ENCODE data around the gene DOK7.

DOK7 gene

DNA sequence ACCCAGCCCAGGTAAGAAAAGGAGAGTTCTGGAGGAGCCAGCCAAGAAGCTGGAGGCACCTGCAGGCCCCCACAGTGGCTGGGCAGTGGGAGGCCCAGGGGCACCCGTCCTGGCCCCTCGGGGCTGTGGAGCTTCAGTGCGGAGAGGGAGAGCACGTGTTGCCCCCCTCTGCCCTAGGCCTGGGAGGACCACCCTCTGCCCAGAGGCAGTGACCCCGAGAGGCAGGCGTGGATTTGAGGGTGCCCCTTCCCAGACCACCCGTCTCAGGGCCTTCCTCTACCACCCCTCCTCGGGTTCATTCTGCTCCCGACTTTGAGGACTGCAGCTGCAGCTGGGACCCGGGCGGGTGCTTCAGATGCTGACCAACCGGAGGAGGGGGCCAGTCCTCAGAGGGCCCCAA is 33.5 kb upstream of the DOK7 start:
- no peak for DNase-seq

DNA sequence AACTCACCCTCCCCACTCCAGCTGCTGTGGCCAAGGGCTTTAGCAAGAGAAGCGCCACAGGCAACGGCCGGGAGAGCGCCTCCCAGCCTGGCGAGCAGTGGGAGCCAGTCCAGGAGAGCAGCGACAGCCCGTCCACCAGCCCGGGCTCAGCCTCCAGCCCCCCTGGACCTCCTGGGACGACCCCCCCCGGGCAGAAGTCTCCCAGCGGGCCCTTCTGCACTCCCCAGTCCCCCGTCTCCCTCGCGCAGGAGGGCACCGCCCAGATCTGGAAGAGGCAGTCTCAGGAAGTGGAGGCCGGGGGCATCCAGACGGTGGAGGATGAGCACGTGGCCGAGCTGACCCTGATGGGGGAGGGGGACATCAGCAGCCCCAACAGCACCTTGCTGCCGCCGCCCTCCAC is 32.6 kb upstream of the DOK7 start:
- DNase-seq: no peak

GRCh38 chr4:3431446-3431993 is 31.6 kb upstream of the DOK7 start:
- DNase-seq: no peak

- DNase-seq: no peak
Measured at GRCh38 chr4:3432381-3432790, 30.7 kb upstream of the DOK7 start.

- no peak for DNase-seq
Measured at GRCh38 chr4:3433138-3433869, 29.8 kb upstream of the DOK7 start.

- no peak for DNase-seq
Measured at GRCh38 chr4:3434881-3435685, 28.0 kb upstream of the DOK7 start.

- DNase-seq: no peak
Measured at GRCh38 chr4:3435686-3435956, 27.5 kb upstream of the DOK7 start.

- no peak for DNase-seq
Measured at GRCh38 chr4:3436048-3436797, 26.9 kb upstream of the DOK7 start.

GRCh38 chr4:3436798-3437581 is 26.1 kb upstream of the DOK7 start:
- DNase-seq: no peak

GRCh38 chr4:3437582-3437936 is 25.5 kb upstream of the DOK7 start:
- no peak for DNase-seq

DNA sequence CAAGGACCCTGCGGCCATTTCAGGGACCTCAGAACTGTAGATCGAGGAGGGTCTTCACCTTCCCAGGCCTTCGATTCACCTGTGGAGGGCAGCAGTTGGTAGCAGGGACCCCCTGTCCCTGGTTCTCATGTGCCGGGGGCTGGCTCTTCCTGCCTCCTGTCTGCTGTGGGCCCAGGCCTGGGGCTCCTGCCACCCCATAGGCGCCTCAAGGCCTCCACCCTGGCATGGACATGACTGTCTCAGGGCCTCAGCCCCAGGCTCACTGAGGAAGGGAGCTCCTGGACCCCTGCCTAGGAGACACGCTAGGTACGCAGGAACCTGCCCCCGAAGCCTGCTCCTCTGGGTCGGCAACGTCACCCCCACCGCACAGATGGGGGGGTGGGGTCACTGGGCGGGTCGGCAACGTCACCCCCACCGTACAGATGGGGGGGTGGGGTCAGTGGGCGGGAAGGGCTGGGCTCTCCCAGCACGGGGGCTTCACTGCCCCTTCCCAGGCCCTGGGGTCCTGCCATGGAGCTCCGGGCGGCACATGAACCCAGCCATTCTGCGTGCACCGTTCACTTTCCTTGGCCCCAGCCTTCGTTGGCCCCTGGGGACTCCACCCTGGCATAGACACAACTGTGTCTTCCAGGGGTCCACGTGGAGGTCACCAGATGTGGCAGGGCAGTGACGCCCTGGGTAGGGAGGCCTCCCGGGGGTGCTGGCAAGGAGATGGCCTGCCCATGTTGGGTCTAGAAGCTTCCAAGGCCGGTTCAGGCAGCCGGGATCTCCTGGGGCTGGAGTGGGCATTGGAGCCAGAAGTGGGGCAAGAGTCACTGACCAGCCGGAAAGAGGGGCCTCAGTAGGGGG is 24.9 kb upstream of the DOK7 start:
- no peak for DNase-seq

GRCh38 chr4:3438847-3439180 is 24.3 kb upstream of the DOK7 start:
- DNase-seq: no peak

DNA sequence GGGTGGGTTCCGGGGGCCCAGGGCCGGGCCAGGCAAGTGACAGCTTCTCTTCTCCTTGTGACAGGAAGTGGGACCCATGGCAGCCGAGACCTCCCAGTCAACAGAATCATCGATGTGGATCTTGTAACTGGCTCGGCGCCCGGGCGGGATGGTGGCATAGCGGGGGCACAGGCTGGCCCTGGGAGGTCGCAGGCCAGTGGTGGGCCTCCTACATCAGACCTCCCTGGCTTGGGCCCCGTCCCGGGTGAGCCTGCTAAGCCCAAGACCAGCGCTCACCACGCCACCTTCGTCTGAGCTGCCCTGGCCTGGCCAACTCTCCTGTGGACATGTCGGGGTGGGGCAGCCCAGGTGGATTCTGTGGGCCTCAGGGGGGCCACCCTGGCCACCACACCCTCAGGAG is 23.7 kb upstream of the DOK7 start:
- no peak for DNase-seq

DNA sequence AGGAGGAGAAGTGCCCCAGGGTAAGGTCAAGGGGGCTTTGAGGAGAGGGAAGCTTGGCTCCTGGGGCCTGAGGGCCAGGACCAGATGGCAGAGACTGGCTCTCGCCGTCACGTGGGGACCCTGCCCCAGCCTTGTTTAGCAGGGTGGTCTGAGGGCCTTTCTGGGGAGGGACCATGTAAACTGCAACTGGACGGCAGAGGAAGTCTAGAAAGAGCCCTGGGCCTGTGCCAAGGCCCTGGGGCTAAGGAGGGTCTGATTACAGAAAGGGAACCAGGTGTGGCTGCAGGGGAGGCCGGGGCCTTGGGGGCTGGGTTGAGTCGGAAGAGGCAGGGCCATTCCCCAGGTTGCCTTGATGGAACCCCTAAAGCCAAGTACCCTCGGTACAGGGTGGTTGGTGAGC is 23.1 kb upstream of the DOK7 start:
- no peak for DNase-seq

DNA sequence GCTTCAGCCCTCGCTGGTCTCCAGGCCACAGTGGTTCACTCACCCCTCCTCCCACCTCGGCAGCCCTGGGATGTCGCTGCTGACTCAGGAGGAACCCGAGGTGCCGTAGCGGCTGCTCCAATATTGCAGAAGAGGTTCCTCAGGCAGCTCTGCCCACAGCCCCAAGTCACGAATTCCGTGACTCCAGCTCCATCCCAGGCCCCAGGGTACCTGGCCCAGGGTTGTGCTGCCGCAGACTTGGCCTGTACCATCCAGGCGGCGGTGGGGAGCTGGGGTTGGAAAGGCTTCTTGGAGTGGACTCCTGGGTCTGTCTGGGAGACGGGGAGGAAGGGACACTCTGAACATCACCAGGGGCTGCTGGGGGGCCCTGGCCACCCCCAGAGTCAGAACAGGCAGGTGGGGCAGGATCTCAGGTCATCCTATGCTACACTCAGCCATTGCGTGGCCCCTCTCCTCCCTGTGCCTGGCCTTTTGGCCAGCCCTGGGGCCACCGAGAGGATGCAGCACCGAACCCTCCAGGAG is 22.1 kb upstream of the DOK7 start:
- DNase-seq: no peak

- DNase-seq: no peak
Measured at GRCh38 chr4:3441501-3442459, 21.3 kb upstream of the DOK7 start, which contains the start of gene HGFAC. HGFAC (plus strand) TSS chr4:3441968; CDS start chr4:3442002, 34 bp downstream.

DNA sequence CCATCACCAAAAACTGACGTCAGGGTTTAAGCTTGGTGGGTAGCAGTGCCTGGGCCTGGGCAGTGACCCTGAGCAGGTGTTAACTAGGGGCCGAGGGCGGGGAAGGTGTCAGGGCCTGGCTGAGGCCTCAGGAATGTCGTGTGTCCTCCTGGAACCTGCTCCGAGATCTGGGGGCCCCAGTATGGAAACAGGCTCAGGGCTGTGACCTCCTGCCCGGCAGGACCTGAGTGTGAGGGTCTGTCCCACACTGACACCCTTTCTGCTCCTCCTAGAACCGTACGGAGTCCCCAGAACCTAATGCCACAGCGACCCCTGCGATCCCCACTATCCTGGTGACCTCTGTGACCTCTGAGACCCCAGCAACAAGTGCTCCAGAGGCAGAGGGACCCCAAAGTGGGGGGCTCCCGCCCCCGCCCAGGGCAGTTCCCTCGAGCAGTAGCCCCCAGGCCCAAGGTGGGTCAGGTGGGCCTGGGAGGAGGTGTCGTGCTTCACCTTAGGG is 20.6 kb upstream of the DOK7 start:
- no peak for DNase-seq

DNA sequence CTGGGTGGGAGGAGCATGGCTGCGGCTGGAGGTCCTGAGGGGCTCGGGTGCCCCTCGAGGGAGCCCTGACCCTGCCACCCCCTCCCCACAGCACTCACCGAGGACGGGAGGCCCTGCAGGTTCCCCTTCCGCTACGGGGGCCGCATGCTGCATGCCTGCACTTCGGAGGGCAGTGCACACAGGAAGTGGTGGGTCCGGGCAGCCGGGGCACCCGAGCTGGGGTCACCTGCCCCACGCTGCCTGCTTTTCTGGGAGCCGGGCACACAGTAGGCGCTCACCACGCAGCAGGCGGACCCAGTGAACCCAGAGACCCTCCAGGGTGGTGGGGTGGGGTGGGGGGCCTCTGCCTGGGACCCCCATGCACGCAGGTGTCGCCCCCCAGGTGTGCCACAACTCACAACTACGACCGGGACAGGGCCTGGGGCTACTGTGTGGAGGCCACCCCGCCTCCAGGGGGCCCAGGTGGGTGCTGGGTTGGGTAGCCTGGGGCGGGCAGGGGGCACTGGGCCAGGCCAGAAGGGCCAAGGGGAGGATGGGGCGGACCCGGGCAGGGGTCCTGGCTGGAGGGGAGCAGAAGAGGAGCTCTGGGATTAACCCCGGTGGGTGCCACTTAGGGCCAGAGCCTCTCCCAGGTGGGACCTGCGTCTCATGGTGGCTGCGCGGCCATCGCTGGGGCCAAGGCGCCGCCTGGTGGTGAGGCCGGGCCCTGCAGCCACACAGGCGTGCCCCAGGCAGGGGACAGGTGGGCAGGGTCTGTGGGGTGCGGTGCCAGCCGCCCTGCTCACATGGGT is 20.0 kb upstream of the DOK7 start:
- DNase-seq: no peak

GRCh38 chr4:3443750-3444309 is 19.3 kb upstream of the DOK7 start:
- DNase-seq: no peak
